GM10266 (cell line): Measurements from ENCODE around the gene PEX14.

ENCODE experiments used
- DNase-seq: peaks from one replicate; pipeline ENCODE4 v3.0.0; 2012; ENCODE audit errors: extremely low spot score
- TF ChIP-seq, protein P1 (sequence below): IDR thresholded peaks from 2 replicates; pipeline ENCODE4 v1.5.1; 2012; ENCODE audit warnings: mild to moderate bottlenecking, low read depth; ENCODE audit not compliant: control insufficient read depth, insufficient read depth; ENCODE audit errors: missing control alignments

Gene PEX14

DNA sequence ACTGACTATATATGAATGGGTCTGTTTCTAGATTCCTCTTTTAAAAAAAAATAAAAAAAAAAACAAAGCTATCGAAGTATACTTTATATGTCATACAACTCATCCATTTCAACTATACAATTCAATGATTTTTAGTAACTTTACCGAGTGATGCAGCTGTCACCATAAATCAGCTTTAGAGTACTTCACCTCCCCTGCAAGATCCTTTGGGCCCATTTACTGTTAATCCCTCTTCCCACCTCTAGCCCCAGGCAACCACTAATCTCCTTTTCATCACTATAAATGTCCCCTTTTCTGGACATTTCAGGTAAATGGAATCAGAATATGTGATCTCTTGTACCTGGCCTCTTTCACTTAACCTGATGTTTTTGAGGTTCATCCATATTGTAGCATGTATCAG, 133.9 kb downstream of the PEX14 start:
- TF ChIP-seq, protein P1, sequence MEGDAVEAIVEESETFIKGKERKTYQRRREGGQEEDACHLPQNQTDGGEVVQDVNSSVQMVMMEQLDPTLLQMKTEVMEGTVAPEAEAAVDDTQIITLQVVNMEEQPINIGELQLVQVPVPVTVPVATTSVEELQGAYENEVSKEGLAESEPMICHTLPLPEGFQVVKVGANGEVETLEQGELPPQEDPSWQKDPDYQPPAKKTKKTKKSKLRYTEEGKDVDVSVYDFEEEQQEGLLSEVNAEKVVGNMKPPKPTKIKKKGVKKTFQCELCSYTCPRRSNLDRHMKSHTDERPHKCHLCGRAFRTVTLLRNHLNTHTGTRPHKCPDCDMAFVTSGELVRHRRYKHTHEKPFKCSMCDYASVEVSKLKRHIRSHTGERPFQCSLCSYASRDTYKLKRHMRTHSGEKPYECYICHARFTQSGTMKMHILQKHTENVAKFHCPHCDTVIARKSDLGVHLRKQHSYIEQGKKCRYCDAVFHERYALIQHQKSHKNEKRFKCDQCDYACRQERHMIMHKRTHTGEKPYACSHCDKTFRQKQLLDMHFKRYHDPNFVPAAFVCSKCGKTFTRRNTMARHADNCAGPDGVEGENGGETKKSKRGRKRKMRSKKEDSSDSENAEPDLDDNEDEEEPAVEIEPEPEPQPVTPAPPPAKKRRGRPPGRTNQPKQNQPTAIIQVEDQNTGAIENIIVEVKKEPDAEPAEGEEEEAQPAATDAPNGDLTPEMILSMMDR = no peak
- no peak for DNase-seq

- no peak for DNase-seq
- TF ChIP-seq, protein P1 = no peak
These were observed 136.3 kb downstream of the PEX14 start for GRCh38 chr1:10610901-10611600.

DNA sequence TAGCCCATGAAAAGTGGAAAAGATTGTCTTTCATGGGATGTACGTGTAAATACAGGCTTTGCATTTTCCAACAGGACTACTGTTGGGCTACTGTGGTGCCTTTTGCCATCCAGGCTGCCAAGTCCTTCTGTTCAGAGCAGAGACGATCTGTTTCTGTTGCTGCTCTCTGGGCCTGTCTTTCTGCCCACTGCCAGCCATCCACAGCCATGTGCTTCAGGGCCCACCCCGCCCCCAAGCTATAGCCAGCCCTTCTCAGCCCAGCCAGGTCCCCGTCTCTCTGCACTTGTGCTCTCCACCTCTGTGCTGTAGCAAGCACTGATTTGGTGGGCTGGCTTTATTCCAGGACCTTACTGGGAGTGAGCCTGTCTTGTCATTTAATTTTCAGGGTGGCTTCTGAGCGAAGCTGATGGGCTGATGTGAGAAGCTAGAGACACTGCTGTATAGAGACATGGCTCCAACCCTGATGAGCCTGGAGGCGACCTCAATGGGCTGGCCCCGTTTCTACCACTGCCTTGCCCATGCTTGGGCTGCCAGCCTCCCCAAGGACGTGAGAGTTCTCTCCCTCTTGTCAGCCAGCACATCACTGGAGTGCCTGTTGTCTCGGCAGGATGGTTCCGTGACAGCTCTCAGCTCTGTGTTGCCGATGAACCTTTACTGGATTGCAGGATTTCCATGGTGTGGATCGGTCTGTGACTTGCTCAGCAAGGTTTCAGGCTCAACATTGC, 137.8 kb downstream of the PEX14 start:
- DNase-seq = no peak
- TF ChIP-seq, protein P1 = no peak

DNA sequence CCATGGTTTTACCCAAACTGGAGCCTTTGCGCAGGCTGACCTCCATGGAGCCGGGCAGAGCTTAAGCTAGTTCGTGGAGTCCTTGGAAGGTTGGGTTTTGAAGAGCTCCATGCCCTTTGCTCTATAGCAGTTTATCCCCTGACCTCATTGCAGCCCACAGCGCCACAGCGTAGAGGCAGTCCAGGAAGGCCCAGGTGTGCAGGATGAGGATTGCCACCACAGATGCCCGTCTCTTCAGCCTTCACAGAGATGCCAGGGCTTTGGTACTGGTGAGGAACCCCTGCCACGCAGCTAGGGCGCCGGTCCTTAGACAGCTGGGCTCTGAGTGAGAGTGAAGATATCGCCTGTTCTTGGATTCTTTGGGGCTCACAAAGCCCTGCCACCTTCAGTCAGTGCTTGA, 138.6 kb downstream of the PEX14 start:
- no peak for DNase-seq
- TF ChIP-seq, protein P1 = no peak

DNA sequence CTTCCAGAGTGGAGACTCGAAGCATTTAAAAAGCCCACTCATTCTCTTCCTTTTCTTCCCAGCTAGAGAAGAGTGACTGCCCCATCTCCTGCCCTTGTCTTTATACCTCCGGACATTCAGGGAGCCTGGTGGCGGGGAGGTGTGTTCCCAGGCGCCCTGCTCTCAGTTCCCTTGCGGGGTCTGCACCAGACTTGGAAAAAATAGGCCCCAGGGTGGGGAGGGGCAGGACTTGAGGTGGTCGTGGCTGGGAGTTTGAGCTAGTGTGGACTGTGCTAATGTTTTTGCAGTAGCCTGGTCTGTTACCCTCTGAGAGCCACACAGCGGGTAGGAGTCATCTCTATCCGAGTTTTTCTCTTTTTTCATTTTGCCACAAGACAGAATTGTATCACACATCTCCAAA, 139.1 kb downstream of the PEX14 start:
- TF ChIP-seq, protein P1 = no peak
- no peak for DNase-seq

DNA sequence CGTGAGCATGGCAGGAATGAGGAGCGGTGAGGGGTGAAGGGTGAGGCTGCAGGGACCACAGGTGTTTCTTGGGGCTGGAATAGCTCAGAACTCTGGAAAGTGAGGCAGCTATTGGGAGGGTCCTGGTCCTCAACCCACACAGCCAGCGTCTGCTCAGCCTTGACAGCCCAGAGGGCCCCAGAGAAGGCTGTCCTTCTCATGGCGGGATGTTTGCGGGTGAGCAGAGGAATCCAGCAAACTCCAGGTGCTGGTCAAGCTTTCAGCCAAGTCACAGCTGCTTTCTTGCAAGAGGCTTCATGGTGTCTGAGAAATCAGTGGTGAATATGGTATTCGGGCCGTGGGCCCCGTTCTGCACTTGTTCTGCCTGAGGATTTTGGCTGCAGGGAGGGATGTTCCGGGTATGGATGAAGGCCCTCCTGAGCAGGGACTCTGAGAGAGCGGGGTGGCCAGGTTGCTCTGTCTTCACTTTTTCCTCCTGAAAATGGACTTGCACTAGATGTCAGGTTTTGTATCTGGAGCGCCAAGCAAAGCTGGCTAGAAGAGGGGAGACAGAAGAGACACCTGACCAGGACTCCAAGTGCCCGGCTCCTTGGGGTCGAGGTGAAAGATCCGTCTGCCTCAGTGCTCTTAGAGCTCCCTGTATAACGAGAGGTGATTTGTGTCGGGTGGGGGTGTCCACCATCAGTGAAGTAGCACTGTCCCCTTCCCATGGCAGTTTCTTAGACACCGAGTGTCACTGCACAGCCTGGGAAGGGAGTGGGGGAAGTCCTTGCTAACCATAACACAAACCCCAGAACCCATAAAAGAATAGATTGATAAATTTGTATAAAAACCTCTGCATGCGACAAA, 139.9 kb downstream of the PEX14 start:
- TF ChIP-seq, protein P1 = no peak

More for the DNA sequence above, 139.9 kb downstream of the PEX14 start:
- no peak for DNase-seq
